ENCODE measurements around the gene SLC22A13.
"Not testable (repeated sequence)": the region's sequence is repeated elsewhere in the genome, so short reads cannot be mapped to it uniquely, and the experiment has no call there.

Gene SLC22A13

GRCh38 chr3:38307599-38307998 lies 42.0 kb downstream of the SLC22A13 start:
- no peak for DNase-seq

GRCh38 chr3:38308456-38308855 lies 42.8 kb downstream of the SLC22A13 start:
- no peak for DNase-seq

GRCh38 chr3:38311476-38311875 lies 45.9 kb downstream of the SLC22A13 start:
- no peak for DNase-seq

GRCh38 chr3:38311941-38312340 lies 46.3 kb downstream of the SLC22A13 start:
- no peak for DNase-seq

- no peak for DNase-seq
These were observed 46.7 kb downstream of the SLC22A13 start for GRCh38 chr3:38312356-38312755.

GRCh38 chr3:38313263-38313662 lies 47.7 kb downstream of the SLC22A13 start:
- DNase-seq: no peak

GRCh38 chr3:38313695-38314094 lies 48.1 kb downstream of the SLC22A13 start:
- DNase-seq: no peak

GRCh38 chr3:38314112-38314763 lies 48.6 kb downstream of the SLC22A13 start:
- no peak for DNase-seq

GRCh38 chr3:38314764-38315487 lies 49.3 kb downstream of the SLC22A13 start:
- DNase-seq: no peak

GRCh38 chr3:38315488-38316230 lies 50.0 kb downstream of the SLC22A13 start:
- no peak for DNase-seq

GRCh38 chr3:38316356-38317191 lies 51.0 kb downstream of the SLC22A13 start:
- no peak for DNase-seq

GRCh38 chr3:38317192-38317759 lies 51.7 kb downstream of the SLC22A13 start:
- no peak for DNase-seq

- no peak for DNase-seq
These were observed 53.4 kb downstream of the SLC22A13 start for GRCh38 chr3:38318766-38319671.

- DNase-seq: not testable (repeated sequence)
These were observed 55.0 kb downstream of the SLC22A13 start for GRCh38 chr3:38320638-38321037.

- no peak for DNase-seq
These were observed 57.4 kb downstream of the SLC22A13 start for GRCh38 chr3:38323060-38323459.

- DNase-seq: no peak
These were observed 59.6 kb downstream of the SLC22A13 start for GRCh38 chr3:38325256-38325655.

- no peak for DNase-seq
These were observed 61.9 kb downstream of the SLC22A13 start for GRCh38 chr3:38327335-38328009.
